ENCODE results near the gene USP14.

USP14 gene

GRCh38 chr18:220708-221107 lies 62.4 kb downstream of the USP14 start:
- Histone ChIP-seq H3K4me3 (ENCODE audit: control insufficient read depth in 1 of 7, extremely low read depth in 1 of 7, insufficient read depth in 4 of 7, low read depth in 2 of 7, low read length in 6 of 7) (no peak overlapping the region), H3K27ac (ENCODE audit: insufficient read depth in 1 of 2, low read depth in 1 of 2, low read length in 2 of 2, poor library complexity in 1 of 2, severe bottlenecking in 2 of 2) (no peak overlapping the region), H3K36me3 (ENCODE audit: control insufficient read depth in 4 of 4, insufficient read depth in 4 of 4, low read length in 3 of 4) (peaks cover 14 to 71% (median 43%) of the 10 kb centered on the region in 4 experiments), H3K27me3 (replicated peaks in 2 of 5; ENCODE audit: control insufficient read depth in 4 of 5, insufficient read depth in 5 of 5, low read length in 4 of 5) (no peaks in the 10 kb centered on the region), H3K4me1 (ENCODE audit: control extremely low read depth in 1 of 4, control insufficient read depth in 4 of 4, insufficient read depth in 4 of 4, low read length in 3 of 4) (no peaks in the 10 kb centered on the region), H3K9me3 (ENCODE audit: control extremely low read depth in 1 of 5, control insufficient read depth in 4 of 5, insufficient read depth in 2 of 5, low read depth in 1 of 5, low read length in 4 of 5) (peaks cover 0 to 2% (median 0%) of the 10 kb centered on the region in 5 experiments)
- no peak for DNase-seq
- CTCF ChIA-PET: interaction anchor here (2.2 kb wide), 1 partner anchor 9 kb away, joined by 9 read pairs; no protein-coding TSS in a partner anchor
- POLR2A ChIA-PET: no interaction called here

- H3K9me3 ChIP-seq (ENCODE audit: control extremely low read depth in 1 of 5, control insufficient read depth in 4 of 5, insufficient read depth in 2 of 5, low read depth in 1 of 5, low read length in 4 of 5): no peaks in the 10 kb centered on the region
- CTCF ChIA-PET: no interaction called here
- WGBS (ENCODE audit: insufficient coverage): no CpG with 5 or more reads among the region's 4 CpGs
- H3K4me3 ChIP-seq (ENCODE audit: control insufficient read depth in 1 of 7, extremely low read depth in 1 of 7, insufficient read depth in 4 of 7, low read depth in 2 of 7, low read length in 6 of 7): no peak overlapping the region
- no peak for DNase-seq
- POLR2A ChIA-PET: interaction anchor here (0.6 to 1.6 kb wide), 2 partner anchors 9 to 11 kb away, joined by 4 to 5 read pairs; no protein-coding TSS in a partner anchor
- peaks cover 7 to 72% (median 30%) of the 10 kb centered on the region in 4 experiments for H3K36me3 ChIP-seq (ENCODE audit: control insufficient read depth in 4 of 4, insufficient read depth in 4 of 4, low read length in 3 of 4)
- H3K27me3 ChIP-seq (replicated peaks in 2 of 5; ENCODE audit: control insufficient read depth in 4 of 5, insufficient read depth in 5 of 5, low read length in 4 of 5): no peaks in the 10 kb centered on the region
- no peaks in the 10 kb centered on the region for H3K4me1 ChIP-seq (ENCODE audit: control extremely low read depth in 1 of 4, control insufficient read depth in 4 of 4, insufficient read depth in 4 of 4, low read length in 3 of 4)
- no peak overlapping the region for H3K27ac ChIP-seq (ENCODE audit: insufficient read depth in 1 of 2, low read depth in 1 of 2, low read length in 2 of 2, poor library complexity in 1 of 2, severe bottlenecking in 2 of 2)
Measured at GRCh38 chr18:225745-226144, 67.4 kb downstream of the USP14 start.

GRCh38 chr18:227374-227773 lies 69.0 kb downstream of the USP14 start:
- CTCF ChIA-PET: no interaction called here
- POLR2A ChIA-PET: no interaction called here
- 96% methylated on average over 6 of the region's 6 CpGs for WGBS (ENCODE audit: insufficient coverage)
- DNase-seq: no peak
- no peaks in the 10 kb centered on the region for H3K4me1 ChIP-seq (ENCODE audit: control extremely low read depth in 1 of 4, control insufficient read depth in 4 of 4, insufficient read depth in 4 of 4, low read length in 3 of 4)
- H3K9me3 ChIP-seq (ENCODE audit: control extremely low read depth in 1 of 5, control insufficient read depth in 4 of 5, insufficient read depth in 2 of 5, low read depth in 1 of 5, low read length in 4 of 5): no peaks in the 10 kb centered on the region
- H3K4me3 ChIP-seq (ENCODE audit: control insufficient read depth in 1 of 7, extremely low read depth in 1 of 7, insufficient read depth in 4 of 7, low read depth in 2 of 7, low read length in 6 of 7): no peak overlapping the region
- no peak overlapping the region for H3K27ac ChIP-seq (ENCODE audit: insufficient read depth in 1 of 2, low read depth in 1 of 2, low read length in 2 of 2, poor library complexity in 1 of 2, severe bottlenecking in 2 of 2)
- peaks cover 7 to 64% (median 30%) of the 10 kb centered on the region in 4 experiments for H3K36me3 ChIP-seq (ENCODE audit: control insufficient read depth in 4 of 4, insufficient read depth in 4 of 4, low read length in 3 of 4)
- H3K27me3 ChIP-seq (replicated peaks in 2 of 5; ENCODE audit: control insufficient read depth in 4 of 5, insufficient read depth in 5 of 5, low read length in 4 of 5): no peaks in the 10 kb centered on the region

GRCh38 chr18:227902-228301 lies 69.5 kb downstream of the USP14 start:
- Histone ChIP-seq H3K4me3 (ENCODE audit: control insufficient read depth in 1 of 7, extremely low read depth in 1 of 7, insufficient read depth in 4 of 7, low read depth in 2 of 7, low read length in 6 of 7) (no peak overlapping the region), H3K36me3 (ENCODE audit: control insufficient read depth in 4 of 4, insufficient read depth in 4 of 4, low read length in 3 of 4) (peaks cover 7 to 59% (median 27%) of the 10 kb centered on the region in 4 experiments), H3K4me1 (ENCODE audit: control extremely low read depth in 1 of 4, control insufficient read depth in 4 of 4, insufficient read depth in 4 of 4, low read length in 3 of 4) (no peaks in the 10 kb centered on the region), H3K9me3 (ENCODE audit: control extremely low read depth in 1 of 5, control insufficient read depth in 4 of 5, insufficient read depth in 2 of 5, low read depth in 1 of 5, low read length in 4 of 5) (no peaks in the 10 kb centered on the region), H3K27ac (ENCODE audit: insufficient read depth in 1 of 2, low read depth in 1 of 2, low read length in 2 of 2, poor library complexity in 1 of 2, severe bottlenecking in 2 of 2) (no peak overlapping the region), H3K27me3 (replicated peaks in 2 of 5; ENCODE audit: control insufficient read depth in 4 of 5, insufficient read depth in 5 of 5, low read length in 4 of 5) (no peaks in the 10 kb centered on the region)
- ChIA-PET POLR2A (no interaction called here), CTCF (no interaction called here)
- 100% methylated on average over 3 of the region's 4 CpGs for WGBS (ENCODE audit: insufficient coverage)
- no peak for DNase-seq

- ChIA-PET CTCF (interaction anchor here (0.8 to 2.9 kb wide), 3 partner anchors 8 to 63 kb away, joined by 3 to 9 read pairs (median 5); no protein-coding TSS in a partner anchor), POLR2A (no interaction called here)
- no CpG with 5 or more reads among the region's 1 CpG for WGBS (ENCODE audit: insufficient coverage)
- no peak overlapping the region for H3K27ac ChIP-seq (ENCODE audit: insufficient read depth in 1 of 2, low read depth in 1 of 2, low read length in 2 of 2, poor library complexity in 1 of 2, severe bottlenecking in 2 of 2)
- no peaks in the 10 kb centered on the region for H3K4me1 ChIP-seq (ENCODE audit: control extremely low read depth in 1 of 4, control insufficient read depth in 4 of 4, insufficient read depth in 4 of 4, low read length in 3 of 4)
- no peak for DNase-seq
- no peaks in the 10 kb centered on the region for H3K9me3 ChIP-seq (ENCODE audit: control extremely low read depth in 1 of 5, control insufficient read depth in 4 of 5, insufficient read depth in 2 of 5, low read depth in 1 of 5, low read length in 4 of 5)
- no peaks in the 10 kb centered on the region for H3K27me3 ChIP-seq (replicated peaks in 2 of 5; ENCODE audit: control insufficient read depth in 4 of 5, insufficient read depth in 5 of 5, low read length in 4 of 5)
- peaks cover 7 to 52% (median 24%) of the 10 kb centered on the region in 4 experiments for H3K36me3 ChIP-seq (ENCODE audit: control insufficient read depth in 4 of 4, insufficient read depth in 4 of 4, low read length in 3 of 4)
- H3K4me3 ChIP-seq (ENCODE audit: control insufficient read depth in 1 of 7, extremely low read depth in 1 of 7, insufficient read depth in 4 of 7, low read depth in 2 of 7, low read length in 6 of 7): no peak overlapping the region
Measured at GRCh38 chr18:228586-228985, 70.2 kb downstream of the USP14 start.

- no CpG with 5 or more reads among the region's 1 CpG for WGBS (ENCODE audit: insufficient coverage)
- Histone ChIP-seq H3K9me3 (ENCODE audit: control extremely low read depth in 1 of 5, control insufficient read depth in 4 of 5, insufficient read depth in 2 of 5, low read depth in 1 of 5, low read length in 4 of 5) (no peaks in the 10 kb centered on the region), H3K36me3 (ENCODE audit: control insufficient read depth in 4 of 4, insufficient read depth in 4 of 4, low read length in 3 of 4) (peaks cover 0 to 27% (median 10%) of the 10 kb centered on the region in 4 experiments), H3K27ac (ENCODE audit: insufficient read depth in 1 of 2, low read depth in 1 of 2, low read length in 2 of 2, poor library complexity in 1 of 2, severe bottlenecking in 2 of 2) (no peak overlapping the region), H3K4me3 (ENCODE audit: control insufficient read depth in 1 of 7, extremely low read depth in 1 of 7, insufficient read depth in 4 of 7, low read depth in 2 of 7, low read length in 6 of 7) (no peak overlapping the region), H3K4me1 (ENCODE audit: control extremely low read depth in 1 of 4, control insufficient read depth in 4 of 4, insufficient read depth in 4 of 4, low read length in 3 of 4) (no peaks in the 10 kb centered on the region), H3K27me3 (replicated peaks in 2 of 5; ENCODE audit: control insufficient read depth in 4 of 5, insufficient read depth in 5 of 5, low read length in 4 of 5) (no peaks in the 10 kb centered on the region)
- no peak for DNase-seq
- ChIA-PET CTCF (interaction anchor here (1.4 to 2.9 kb wide), 2 partner anchors 11 to 20 kb away, joined by 5 to 9 read pairs; no protein-coding TSS in a partner anchor), POLR2A (interaction anchor here (0.6 kb wide), 1 partner anchor 226 kb away, joined by 4 read pairs; no protein-coding TSS in a partner anchor)
Measured at GRCh38 chr18:231563-231962, 73.2 kb downstream of the USP14 start.

GRCh38 chr18:240175-240574 lies 81.8 kb downstream of the USP14 start:
- no peaks in the 10 kb centered on the region for H3K4me1 ChIP-seq (ENCODE audit: control extremely low read depth in 1 of 4, control insufficient read depth in 4 of 4, insufficient read depth in 4 of 4, low read length in 3 of 4)
- no CpG with 5 or more reads among the region's 1 CpG for WGBS (ENCODE audit: insufficient coverage)
- no peaks in the 10 kb centered on the region for H3K27me3 ChIP-seq (replicated peaks in 2 of 5; ENCODE audit: control insufficient read depth in 4 of 5, insufficient read depth in 5 of 5, low read length in 4 of 5)
- H3K27ac ChIP-seq (ENCODE audit: insufficient read depth in 1 of 2, low read depth in 1 of 2, low read length in 2 of 2, poor library complexity in 1 of 2, severe bottlenecking in 2 of 2): no peak overlapping the region
- H3K36me3 ChIP-seq (ENCODE audit: control insufficient read depth in 4 of 4, insufficient read depth in 4 of 4, low read length in 3 of 4): peaks cover 9 to 44% (median 28%) of the 10 kb centered on the region in 4 experiments
- CTCF ChIA-PET: no interaction called here
- H3K4me3 ChIP-seq (ENCODE audit: control insufficient read depth in 1 of 7, extremely low read depth in 1 of 7, insufficient read depth in 4 of 7, low read depth in 2 of 7, low read length in 6 of 7): no peak overlapping the region
- POLR2A ChIA-PET: no interaction called here
- no peaks in the 10 kb centered on the region for H3K9me3 ChIP-seq (ENCODE audit: control extremely low read depth in 1 of 5, control insufficient read depth in 4 of 5, insufficient read depth in 2 of 5, low read depth in 1 of 5, low read length in 4 of 5)
- no peak for DNase-seq
